ENCODE measurements around the gene GLDC. TPM values are rescaled to one million over a fixed set of nuclear protein-coding genes. Genes with fewer than 3 reads are reported as not detected.

The GLDC gene
- total RNA-seq, 4 donors from 2014 or later, result not detected

DNA sequence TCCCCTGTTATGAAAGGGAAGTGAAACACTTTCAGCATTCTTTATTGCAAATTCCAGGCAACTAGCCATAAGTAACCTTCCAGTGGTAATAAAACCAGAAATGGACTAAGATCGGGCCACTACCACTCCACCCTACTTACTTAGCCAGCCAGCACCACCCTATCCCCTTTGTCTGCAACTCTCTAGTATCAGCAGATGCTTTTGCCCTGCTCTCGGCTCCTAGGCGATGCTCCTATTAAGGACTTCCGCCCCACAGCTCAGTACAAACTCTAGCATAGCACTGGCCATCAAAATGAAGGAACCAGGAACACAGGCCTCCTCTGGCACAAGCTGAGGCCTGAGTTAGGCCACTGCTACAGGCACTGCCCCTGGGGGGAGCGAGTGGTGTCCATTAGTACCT, 81.2 kb downstream of the GLDC start:
- TF ChIP-seq, protein P1, sequence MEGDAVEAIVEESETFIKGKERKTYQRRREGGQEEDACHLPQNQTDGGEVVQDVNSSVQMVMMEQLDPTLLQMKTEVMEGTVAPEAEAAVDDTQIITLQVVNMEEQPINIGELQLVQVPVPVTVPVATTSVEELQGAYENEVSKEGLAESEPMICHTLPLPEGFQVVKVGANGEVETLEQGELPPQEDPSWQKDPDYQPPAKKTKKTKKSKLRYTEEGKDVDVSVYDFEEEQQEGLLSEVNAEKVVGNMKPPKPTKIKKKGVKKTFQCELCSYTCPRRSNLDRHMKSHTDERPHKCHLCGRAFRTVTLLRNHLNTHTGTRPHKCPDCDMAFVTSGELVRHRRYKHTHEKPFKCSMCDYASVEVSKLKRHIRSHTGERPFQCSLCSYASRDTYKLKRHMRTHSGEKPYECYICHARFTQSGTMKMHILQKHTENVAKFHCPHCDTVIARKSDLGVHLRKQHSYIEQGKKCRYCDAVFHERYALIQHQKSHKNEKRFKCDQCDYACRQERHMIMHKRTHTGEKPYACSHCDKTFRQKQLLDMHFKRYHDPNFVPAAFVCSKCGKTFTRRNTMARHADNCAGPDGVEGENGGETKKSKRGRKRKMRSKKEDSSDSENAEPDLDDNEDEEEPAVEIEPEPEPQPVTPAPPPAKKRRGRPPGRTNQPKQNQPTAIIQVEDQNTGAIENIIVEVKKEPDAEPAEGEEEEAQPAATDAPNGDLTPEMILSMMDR (IDR thresholded peaks at IDR 0.05; ENCODE audit: low read depth), result no peak

DNA sequence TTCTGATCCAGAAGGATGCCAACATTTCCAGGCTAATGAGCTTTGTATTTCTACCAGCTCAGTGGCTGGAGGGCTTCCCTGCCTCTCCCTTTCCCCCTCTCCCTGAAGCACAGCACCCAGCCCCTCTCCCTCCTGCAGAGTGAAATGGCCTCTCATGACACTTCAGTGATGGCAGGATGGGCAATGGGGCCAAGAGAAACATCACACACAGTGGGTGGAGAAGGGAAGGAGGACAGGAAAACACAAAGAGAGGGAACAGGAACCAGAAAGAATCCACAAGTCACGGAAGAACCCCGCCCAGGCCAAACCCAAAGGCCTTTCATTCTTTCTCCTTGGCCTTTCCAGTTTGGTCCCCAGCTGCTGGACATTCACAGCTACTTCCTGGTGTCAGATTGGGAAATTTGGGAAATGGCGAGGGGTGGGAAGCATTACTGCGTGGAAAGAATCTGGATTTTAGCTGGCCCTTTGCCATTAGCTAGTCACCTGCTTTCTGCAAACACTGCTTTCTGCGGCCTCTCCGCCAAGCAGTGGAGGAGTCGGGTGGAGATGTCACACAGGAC, 82.6 kb downstream of the GLDC start:
- TF ChIP-seq, protein P1 (IDR thresholded peaks at IDR 0.05; ENCODE audit: low read depth), result no peak

DNA sequence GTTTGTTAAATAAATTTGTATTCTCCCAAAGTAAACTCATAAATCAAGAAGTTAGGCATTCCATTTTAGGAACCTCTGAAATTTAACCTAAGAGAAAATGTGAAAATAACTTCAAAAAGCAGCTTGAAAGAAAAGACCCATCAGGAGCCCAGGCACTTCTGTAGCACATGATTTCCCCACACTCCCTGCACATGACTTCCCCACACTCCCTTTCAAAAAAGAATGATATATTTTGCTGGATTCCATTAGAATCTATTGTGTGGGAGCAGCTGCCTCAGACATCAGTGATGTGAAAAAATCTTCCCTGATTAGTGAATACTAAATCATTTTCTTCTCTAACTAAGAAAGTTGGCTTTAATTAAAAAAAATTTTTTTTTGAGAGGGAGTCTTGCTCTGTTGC, 83.3 kb downstream of the GLDC start:
- TF ChIP-seq, protein P1 (IDR thresholded peaks at IDR 0.05; ENCODE audit: low read depth), result no peak

DNA sequence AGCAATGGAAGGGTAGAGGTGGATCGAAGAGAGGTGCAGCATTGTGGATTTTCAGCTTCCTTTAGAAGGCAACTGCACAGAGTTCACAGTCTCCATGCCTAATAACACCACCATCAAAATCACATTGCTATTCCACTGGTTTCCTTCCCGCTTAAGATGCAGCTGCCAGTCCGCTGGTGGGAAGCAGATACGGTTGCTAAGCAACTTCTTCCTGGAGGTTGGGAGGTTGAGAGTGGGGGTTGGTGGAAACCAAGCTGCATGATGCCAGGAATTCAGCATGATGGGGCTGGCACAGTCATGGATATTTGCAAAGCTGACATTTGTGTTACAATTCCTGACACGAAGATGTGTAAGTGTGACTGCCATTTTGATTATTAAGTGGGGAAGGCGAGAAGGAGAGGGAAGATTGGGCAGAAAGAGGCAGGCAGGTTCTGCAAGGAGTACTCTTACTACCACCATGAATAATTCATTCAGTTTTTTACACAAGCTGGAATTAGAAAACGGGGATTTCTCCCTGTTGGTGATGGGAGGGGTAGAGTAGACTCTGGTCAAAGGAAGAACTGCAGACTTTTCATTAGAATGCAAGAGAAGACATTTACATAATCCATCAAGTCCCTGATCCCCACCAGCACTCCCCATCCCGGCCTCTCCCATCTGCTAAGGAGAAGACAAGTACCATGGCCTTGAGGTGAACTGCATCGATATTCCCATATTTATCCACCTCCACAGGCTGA, 87.5 kb downstream of the GLDC start:
- TF ChIP-seq, protein P1 (IDR thresholded peaks at IDR 0.05; ENCODE audit: low read depth), result no peak

DNA sequence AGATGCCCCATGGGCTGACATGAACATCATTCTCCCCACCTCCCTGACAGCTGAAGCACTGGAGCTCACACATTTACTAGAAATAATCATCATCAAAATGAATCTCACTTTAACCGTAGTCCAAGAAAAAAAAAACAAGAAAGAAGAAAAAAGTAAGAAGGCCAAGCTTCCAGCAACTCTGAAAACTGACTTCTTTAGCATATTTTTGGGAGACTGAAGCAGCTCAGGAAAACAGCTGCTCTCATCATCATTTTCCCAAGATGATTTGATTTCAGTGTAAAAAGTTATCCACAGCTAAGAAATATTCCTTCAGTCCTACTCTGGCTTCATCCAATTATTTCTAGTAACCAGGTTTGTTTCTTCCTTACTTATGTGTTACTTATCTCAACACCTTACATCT, 91.7 kb downstream of the GLDC start:
- TF ChIP-seq, protein P1 (IDR thresholded peaks at IDR 0.05; ENCODE audit: low read depth), result no peak

DNA sequence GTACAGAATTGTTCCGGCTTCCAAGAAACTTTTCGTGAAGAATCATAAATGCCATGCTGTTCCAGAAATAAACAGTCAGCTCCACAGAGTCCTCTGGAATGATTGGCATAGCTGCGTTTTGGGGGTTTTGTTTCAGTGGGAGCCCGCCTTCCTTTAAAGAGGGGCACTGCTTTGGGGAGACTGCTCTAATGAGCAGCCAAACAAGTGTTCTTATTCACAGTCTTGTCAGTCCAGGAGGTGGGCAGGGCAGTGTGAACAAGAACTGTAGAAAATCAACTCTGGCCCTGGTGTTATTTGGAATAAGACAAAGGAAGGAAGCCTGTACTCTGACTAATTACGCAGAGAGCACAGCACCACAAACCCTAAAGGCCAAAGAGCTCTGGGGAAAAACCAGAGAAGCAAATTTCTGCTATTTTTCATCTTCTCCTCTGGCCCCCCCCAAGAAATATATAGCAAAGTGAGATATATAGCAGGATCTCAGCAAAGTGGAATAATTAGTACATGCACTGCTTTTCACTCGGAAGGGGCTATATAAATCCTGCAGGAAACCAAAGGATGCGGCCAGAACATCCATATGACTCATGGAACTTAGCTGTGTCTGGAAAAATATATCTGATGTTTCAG, 92.9 kb downstream of the GLDC start:
- TF ChIP-seq, protein P1 (IDR thresholded peaks at IDR 0.05; ENCODE audit: low read depth), result no peak

DNA sequence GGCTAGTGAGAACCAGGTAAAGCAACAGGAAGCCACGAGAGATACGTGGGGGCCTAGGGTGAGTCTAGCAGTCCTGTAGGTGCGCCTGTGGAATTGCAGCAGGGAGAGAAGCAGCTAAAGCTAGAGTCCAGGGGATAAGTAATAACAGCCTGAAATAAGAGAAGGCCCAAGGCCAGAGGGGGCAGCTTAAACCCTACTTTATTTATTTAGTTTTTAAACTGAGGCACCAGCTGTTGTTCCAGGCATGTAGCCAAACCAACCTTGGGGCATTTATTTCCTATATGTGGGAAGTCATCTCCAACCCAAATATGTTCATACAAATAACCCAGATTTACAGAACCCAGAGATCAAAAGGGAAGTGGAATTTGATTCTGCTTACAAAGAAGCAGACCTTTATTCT, 93.5 kb downstream of the GLDC start:
- TF ChIP-seq, protein P1 (IDR thresholded peaks at IDR 0.05; ENCODE audit: low read depth), result no peak

All from subcutaneous adipose tissue (tissue), 4 donors.